ENCODE measurements around the gene CES2. TPM values are rescaled to one million over a fixed set of nuclear protein-coding genes. Genes with fewer than 3 reads are reported as not detected.

Gene CES2
- total and polyA plus RNA-seq, 10 of the 15 experiments (the other 5 are each of a cell fraction or from before 2014, with no cell fraction given), result 1.6 to 33.7 (median 21.0) TPM

DNA sequence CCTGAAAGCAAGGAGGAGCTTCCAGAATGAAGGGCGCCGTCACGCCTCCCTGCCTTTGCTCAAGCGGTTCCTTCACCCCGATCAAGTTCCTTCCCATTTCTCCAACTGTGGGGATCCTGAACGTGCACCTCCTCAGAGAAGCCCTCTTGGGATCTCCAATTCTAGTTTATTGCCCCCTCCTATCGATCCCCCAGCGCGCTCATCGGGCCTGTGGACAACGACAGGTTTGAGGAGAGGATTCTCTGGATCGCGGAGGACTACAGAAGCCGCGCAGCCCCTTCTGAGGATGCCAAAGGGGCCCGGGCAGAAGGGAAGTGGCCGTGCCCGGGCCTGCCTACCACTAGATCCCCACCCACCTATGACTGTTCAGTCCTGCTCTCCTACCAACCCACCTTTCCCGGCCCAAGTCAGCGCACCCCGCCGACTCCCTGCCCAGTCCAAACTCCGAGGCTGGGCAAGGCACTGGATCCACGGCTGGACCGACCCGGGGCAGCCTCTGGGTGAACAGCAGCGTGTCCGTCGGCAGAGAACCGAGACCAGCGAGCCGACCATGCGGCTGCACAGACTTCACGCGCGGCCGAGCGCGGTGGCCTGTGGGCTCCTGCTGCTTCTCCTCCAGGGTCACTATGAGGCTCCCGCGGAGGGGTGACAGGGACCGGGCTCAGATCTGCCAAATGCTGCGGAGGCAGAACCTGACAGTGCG lies 13.0 kb downstream of the CES2 start:
- H3K79me2 ChIP-seq (ENCODE audit: control insufficient read depth, insufficient read depth, low read length), result no peaks in the 10 kb centered on the region
- intact Hi-C loops (cut with micrococcal nuclease; ENCODE audit: unreplicated experiment) (no loop called here), in situ Hi-C loops (cut with MboI) (no loop called here)
- ATAC-seq (peak; percentile 43), FAIRE-seq (peak; percentile 47), DNase-seq (ENCODE audit: low read depth, low spot score) (no peak)
- peak overlapping the region; percentile 57; the same call in 1 of the 2 replicates for H3K4me3 ChIP-seq
- H3K36me3 ChIP-seq (ENCODE audit: control insufficient read depth in 2 of 2, insufficient read depth in 2 of 2, low read length in 1 of 2), result no peaks in the 10 kb centered on the region
- ChIA-PET CTCF (interaction anchor here (1.1 to 2.2 kb wide), 3 partner anchors 28 to 56 kb away, joined by 4 to 8 read pairs (median 6); no protein-coding TSS in a partner anchor), POLR2A (no interaction called here), SMC1A (ENCODE audit: uncharacterized antibody, unreplicated experiment) (no interaction called here), RAD21 (ENCODE audit: unreplicated experiment) (interaction anchor here (1.1 kb wide), 1 partner anchor 70 kb away, joined by 6 read pairs; no protein-coding TSS in a partner anchor)
- H3K4me2 ChIP-seq (ENCODE audit: control insufficient read depth, insufficient read depth), result peak overlapping the region; percentile 100
- no peak overlapping the region for H3K27ac ChIP-seq (ENCODE audit: control insufficient read depth, insufficient read depth)
- H3K9me3 ChIP-seq (replicated peaks; ENCODE audit: control insufficient read depth, insufficient read depth, low read length), result no peaks in the 10 kb centered on the region
- peaks cover 19% of the 10 kb centered on the region for H3K4me1 ChIP-seq (ENCODE audit: control insufficient read depth, insufficient read depth, low read length)
- no TSS peak for BruUV-seq (replicated peaks)
- H4K20me1 ChIP-seq (ENCODE audit: control insufficient read depth, insufficient read depth), result no peaks in the 10 kb centered on the region
- WGBS (ENCODE audit: insufficient coverage, insufficient replicate concordance, low lambda C conversion rate, missing lambda C conversion rate), result 10% methylated on average over 44 of the region's 44 CpGs
- H2AFZ ChIP-seq (ENCODE audit: control insufficient read depth, low read depth, low read length), result peak overlapping the region; percentile 83
- TF ChIP-seq, protein P1, sequence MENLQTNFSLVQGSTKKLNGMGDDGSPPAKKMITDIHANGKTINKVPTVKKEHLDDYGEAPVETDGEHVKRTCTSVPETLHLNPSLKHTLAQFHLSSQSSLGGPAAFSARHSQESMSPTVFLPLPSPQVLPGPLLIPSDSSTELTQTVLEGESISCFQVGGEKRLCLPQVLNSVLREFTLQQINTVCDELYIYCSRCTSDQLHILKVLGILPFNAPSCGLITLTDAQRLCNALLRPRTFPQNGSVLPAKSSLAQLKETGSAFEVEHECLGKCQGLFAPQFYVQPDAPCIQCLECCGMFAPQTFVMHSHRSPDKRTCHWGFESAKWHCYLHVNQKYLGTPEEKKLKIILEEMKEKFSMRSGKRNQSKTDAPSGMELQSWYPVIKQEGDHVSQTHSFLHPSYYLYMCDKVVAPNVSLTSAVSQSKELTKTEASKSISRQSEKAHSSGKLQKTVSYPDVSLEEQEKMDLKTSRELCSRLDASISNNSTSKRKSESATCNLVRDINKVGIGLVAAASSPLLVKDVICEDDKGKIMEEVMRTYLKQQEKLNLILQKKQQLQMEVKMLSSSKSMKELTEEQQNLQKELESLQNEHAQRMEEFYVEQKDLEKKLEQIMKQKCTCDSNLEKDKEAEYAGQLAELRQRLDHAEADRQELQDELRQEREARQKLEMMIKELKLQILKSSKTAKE (IDR thresholded peaks at IDR 0.05; ENCODE audit: low read depth, poor library complexity, severe bottlenecking), result no peak
- TF ChIP-seq SP1 (IDR thresholded peaks at IDR 0.05; ENCODE audit: low read depth, low read length) (no peak), PAX5 (IDR thresholded peaks at IDR 0.05; ENCODE audit: borderline replicate concordance, low read depth, low read length) (peak; percentile 98), CREB1 (IDR thresholded peaks at IDR 0.05; ENCODE audit: low read depth) (no peak), RBBP5 (conservative IDR thresholded peaks at IDR 0.05) (no peak), ZNF622 (IDR thresholded peaks at IDR 0.05) (no peak)
- TF ChIP-seq, protein P2, sequence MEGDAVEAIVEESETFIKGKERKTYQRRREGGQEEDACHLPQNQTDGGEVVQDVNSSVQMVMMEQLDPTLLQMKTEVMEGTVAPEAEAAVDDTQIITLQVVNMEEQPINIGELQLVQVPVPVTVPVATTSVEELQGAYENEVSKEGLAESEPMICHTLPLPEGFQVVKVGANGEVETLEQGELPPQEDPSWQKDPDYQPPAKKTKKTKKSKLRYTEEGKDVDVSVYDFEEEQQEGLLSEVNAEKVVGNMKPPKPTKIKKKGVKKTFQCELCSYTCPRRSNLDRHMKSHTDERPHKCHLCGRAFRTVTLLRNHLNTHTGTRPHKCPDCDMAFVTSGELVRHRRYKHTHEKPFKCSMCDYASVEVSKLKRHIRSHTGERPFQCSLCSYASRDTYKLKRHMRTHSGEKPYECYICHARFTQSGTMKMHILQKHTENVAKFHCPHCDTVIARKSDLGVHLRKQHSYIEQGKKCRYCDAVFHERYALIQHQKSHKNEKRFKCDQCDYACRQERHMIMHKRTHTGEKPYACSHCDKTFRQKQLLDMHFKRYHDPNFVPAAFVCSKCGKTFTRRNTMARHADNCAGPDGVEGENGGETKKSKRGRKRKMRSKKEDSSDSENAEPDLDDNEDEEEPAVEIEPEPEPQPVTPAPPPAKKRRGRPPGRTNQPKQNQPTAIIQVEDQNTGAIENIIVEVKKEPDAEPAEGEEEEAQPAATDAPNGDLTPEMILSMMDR (IDR thresholded peaks at IDR 0.05 in 2 of 3, conservative IDR thresholded peaks at IDR 0.05 in 1 of 3; ENCODE audit: control insufficient read depth in 2 of 3, extremely low read depth in 1 of 3, insufficient read depth in 1 of 3, low read depth in 3 of 3, low read length in 3 of 3), result no peak
- H3K9ac ChIP-seq (ENCODE audit: control insufficient read depth, insufficient read depth, low read length), result peak overlapping the region; percentile 22; the same call in 1 of the 2 replicates
- no peaks in the 10 kb centered on the region for H3K27me3 ChIP-seq (replicated peaks in 1 of 2; ENCODE audit: control insufficient read depth in 2 of 2, insufficient read depth in 2 of 2, low read length in 1 of 2)
